Small intestine (tissue), 7 donors: Measurements from ENCODE around the gene EXOC4. TPM values are rescaled to one million over a fixed set of nuclear protein-coding genes. Genes with fewer than 3 reads are reported as not detected.

Experiments
- DNase-seq, 2 donors: peaks; one replicate each; pipeline versions ENCODE4 v3.0.0 to v3.0.0-alpha.2; 2013
- FAIRE-seq: peaks from 2 replicates; lab custom pipeline; 2012; peaks lifted over from hg19 to GRCh38; lab: Jason Lieb, UNC
- H3K27ac ChIP-seq, 3 donors: one replicate each; pipeline ENCODE4 v1.5.1; 2013; ENCODE audit warnings: low read length in 2 of 3, mild to moderate bottlenecking in 2 of 3, control low read depth in 1 of 3, inconsistent platforms in 1 of 3, low read depth in 1 of 3, moderate library complexity in 1 of 3
- H3K27me3 ChIP-seq, 3 donors: one replicate each; pipeline ENCODE4 v1.6.1; 2013; ENCODE audit warnings: low read length in 3 of 3, inconsistent platforms in 1 of 3; ENCODE audit not compliant: control insufficient read depth in 3 of 3, insufficient read depth in 3 of 3
- H3K36me3 ChIP-seq, 3 donors: one replicate each; pipeline ENCODE4 v1.6.1; 2013; ENCODE audit warnings: low read length in 3 of 3, inconsistent platforms in 1 of 3, low read depth in 1 of 3, mild to moderate bottlenecking in 1 of 3, moderate library complexity in 1 of 3; ENCODE audit not compliant: control insufficient read depth in 3 of 3, insufficient read depth in 2 of 3
- H3K4me1 ChIP-seq, 3 donors: one replicate each; pipeline ENCODE4 v1.6.1; 2013; ENCODE audit warnings: low read length in 2 of 3, inconsistent platforms in 1 of 3, low read depth in 1 of 3, mild to moderate bottlenecking in 1 of 3, moderate library complexity in 1 of 3; ENCODE audit not compliant: control insufficient read depth in 3 of 3, insufficient read depth in 2 of 3
- H3K4me3 ChIP-seq, 3 donors: one replicate each; pipeline ENCODE4 v1.5.1; 2013; ENCODE audit warnings: low read length in 3 of 3, control low read depth in 1 of 3, inconsistent platforms in 1 of 3, low read depth in 1 of 3, mild to moderate bottlenecking in 1 of 3, moderate library complexity in 1 of 3
- H3K9me3 ChIP-seq, 2 donors: one replicate each; pipeline ENCODE4 v1.6.1; 2013; ENCODE audit warnings: low read depth in 1 of 2, low read length in 1 of 2; ENCODE audit not compliant: control insufficient read depth in 2 of 2, insufficient read depth in 1 of 2
- WGBS, 3 donors: extraction: QIAGEN DNeasy Blood & Tissue Kit; methylation state at CpG; one replicate each; pipeline ENCODE4 v1.1.7; 2013; 5-methylcytosine and 5-hydroxymethylcytosine counted together
- polyA plus RNA-seq, 4 donors: library from polyadenylated mRNA; stranded (reverse) in 3 of 4; unstranded in 1 of 4; fragments of 200-250 nt in 3 of 4; fragments of 120-200 nt in 1 of 4; gene quantifications; one replicate each; pipeline versions ENCODE4 v1.2.1 to v1.2.3, GENCODE V29; 2013
- donor health status: healthy with polysubstance abuse.
- donor health status: control.
- donor health status: control.
- donor health status: Bipolar disorder and iron deficiency.
- donor health status: healthy.

Gene EXOC4
- polyA plus RNA-seq, 4 donors: 10.5 to 46.8 (median 18.8) TPM

GRCh38 chr7:133754708-133755107 lies 501.8 kb downstream of the EXOC4 start:
- DNase-seq (no peak), FAIRE-seq (no peak)
- Histone ChIP-seq H3K27me3 (no peaks in the 10 kb centered on the region), H3K27ac (no peak overlapping the region), H3K36me3 (no peaks in the 10 kb centered on the region), H3K4me1 (peaks cover 0 to 4% (median 0%) of the 10 kb centered on the region in 3 donors), H3K9me3 (no peaks in the 10 kb centered on the region), H3K4me3 (no peak overlapping the region)
- 72 to 94% (median 79%) methylated on average over 1 of the region's 1 CpG for WGBS, 3 donors

GRCh38 chr7:133755901-133756300 lies 503.0 kb downstream of the EXOC4 start:
- Histone ChIP-seq H3K4me1 (peaks cover 0 to 4% (median 0%) of the 10 kb centered on the region in 3 donors), H3K4me3 (no peak overlapping the region), H3K36me3 (no peaks in the 10 kb centered on the region), H3K9me3 (no peaks in the 10 kb centered on the region), H3K27ac (no peak overlapping the region), H3K27me3 (no peaks in the 10 kb centered on the region)
- FAIRE-seq (no peak), DNase-seq (no peak)

- Histone ChIP-seq H3K9me3 (no peaks in the 10 kb centered on the region), H3K36me3 (no peaks in the 10 kb centered on the region), H3K27me3 (no peaks in the 10 kb centered on the region), H3K27ac (no peak overlapping the region), H3K4me1 (no peaks in the 10 kb centered on the region), H3K4me3 (no peak overlapping the region)
- FAIRE-seq (no peak), DNase-seq (no peak)
- 92 to 93% (median 92%) methylated on average over 4 of the region's 4 CpGs for WGBS, 3 donors
These were observed 508.6 kb downstream of the EXOC4 start for GRCh38 chr7:133761443-133761842.

GRCh38 chr7:133763076-133763640 lies 510.3 kb downstream of the EXOC4 start:
- H3K4me1 ChIP-seq: no peaks in the 10 kb centered on the region
- H3K27me3 ChIP-seq: no peaks in the 10 kb centered on the region
- DNase-seq (no peak), FAIRE-seq (no peak)
- no peak overlapping the region for H3K4me3 ChIP-seq
- H3K9me3 ChIP-seq: no peaks in the 10 kb centered on the region
- H3K36me3 ChIP-seq: no peaks in the 10 kb centered on the region
- H3K27ac ChIP-seq: no peak overlapping the region
- WGBS, 3 donors: 72 to 86% (median 79%) methylated on average over 3 of the region's 3 CpGs

- no peaks in the 10 kb centered on the region for H3K36me3 ChIP-seq
- no peak overlapping the region for H3K27ac ChIP-seq
- DNase-seq: no peak
- H3K9me3 ChIP-seq: no peaks in the 10 kb centered on the region
- no peak overlapping the region for H3K4me3 ChIP-seq
- no peaks in the 10 kb centered on the region for H3K27me3 ChIP-seq
- H3K4me1 ChIP-seq: no peaks in the 10 kb centered on the region
- 12 to 49% (median 28%) methylated on average over 1 of the region's 1 CpG for WGBS, 3 donors
- no peak for FAIRE-seq
These were observed 516.8 kb downstream of the EXOC4 start for GRCh38 chr7:133769668-133770067.

- FAIRE-seq: no peak
These were observed 518.1 kb downstream of the EXOC4 start for GRCh38 chr7:133770863-133771492.

GRCh38 chr7:133771788-133772419 lies 519.0 kb downstream of the EXOC4 start:
- Histone ChIP-seq H3K27ac (no peak overlapping the region), H3K4me1 (no peaks in the 10 kb centered on the region), H3K27me3 (no peaks in the 10 kb centered on the region), H3K36me3 (no peaks in the 10 kb centered on the region), H3K4me3 (no peak overlapping the region), H3K9me3 (no peaks in the 10 kb centered on the region)
- DNase-seq (no peak), FAIRE-seq (no peak)
- 81 to 96% (median 93%) methylated on average over 4 of the region's 4 CpGs for WGBS, 3 donors

More at GRCh38 chr7:133770863-133771492, 518.1 kb downstream of the EXOC4 start:
- H3K4me1 ChIP-seq: no peaks in the 10 kb centered on the region
- H3K27me3 ChIP-seq: no peaks in the 10 kb centered on the region
- DNase-seq: no peak
- no peak overlapping the region for H3K27ac ChIP-seq
- no peaks in the 10 kb centered on the region for H3K36me3 ChIP-seq
- H3K9me3 ChIP-seq: no peaks in the 10 kb centered on the region
- no peak overlapping the region for H3K4me3 ChIP-seq

GRCh38 chr7:133773601-133774000 lies 520.7 kb downstream of the EXOC4 start:
- FAIRE-seq: no peak
- Histone ChIP-seq H3K4me3 (no peak overlapping the region), H3K36me3 (peaks cover 0 to 3% (median 0%) of the 10 kb centered on the region in 3 donors), H3K9me3 (no peaks in the 10 kb centered on the region), H3K27ac (no peak overlapping the region), H3K4me1 (no peaks in the 10 kb centered on the region), H3K27me3 (no peaks in the 10 kb centered on the region)
- DNase-seq: no peak
- WGBS, 3 donors: 60 to 84% (median 75%) methylated on average over 3 of the region's 3 CpGs
